Stimulated activated CD8-positive, alpha-beta memory T cell treated with anti-CD3 and anti-CD28 coated beads, Interleukin-2, amount 100 ng/mL, for 48 hours (primary cell): Measurements from ENCODE around the gene DDT.
A peak's percentile ranks its signal among the peaks of the same experiment; 100 is the strongest.
"Not testable (repeated sequence)": the region's sequence is repeated elsewhere in the genome, so short reads cannot be mapped to it uniquely, and the experiment has no call there.

Experiments
- DNase-seq, 2 donors: peaks; one replicate each; pipeline ENCODE4 v3.0.0-alpha.2; 2020; ENCODE audit warnings: low read depth in 2 of 2

DDT gene

DNA sequence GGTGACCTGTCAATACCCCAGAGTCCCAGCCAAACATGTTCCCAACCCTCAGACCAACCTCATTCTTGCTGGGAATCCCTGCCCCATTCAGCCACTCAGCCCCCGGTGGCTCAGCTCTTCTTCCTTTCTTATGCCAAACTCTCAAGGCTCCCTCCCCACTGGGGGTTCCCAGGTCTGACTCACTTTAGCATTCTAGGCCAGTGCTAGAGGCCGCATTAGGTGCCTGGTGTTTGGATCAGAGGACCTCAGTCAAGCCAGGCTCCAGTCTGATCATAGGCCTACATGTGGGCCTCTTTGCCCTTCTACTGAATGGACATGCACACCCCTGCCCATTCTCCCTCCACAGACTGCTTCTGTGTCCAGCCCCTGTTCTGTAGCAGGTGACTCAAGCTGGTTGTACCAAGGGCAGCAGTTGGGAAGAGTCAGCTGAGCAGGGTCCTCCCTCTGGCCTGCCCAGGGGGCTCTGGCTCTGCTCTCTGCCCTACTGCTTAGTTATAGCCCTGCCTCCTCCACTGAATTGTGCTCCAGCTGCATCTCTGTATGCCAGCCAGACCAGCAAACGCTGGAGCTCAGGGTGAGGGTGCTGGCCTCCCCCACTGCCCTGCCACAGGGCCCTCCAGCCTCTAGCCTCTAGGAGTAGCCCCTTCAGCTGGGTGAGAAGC lies 15.5 kb upstream of the DDT start:
- not testable (repeated sequence) for DNase-seq

DNA sequence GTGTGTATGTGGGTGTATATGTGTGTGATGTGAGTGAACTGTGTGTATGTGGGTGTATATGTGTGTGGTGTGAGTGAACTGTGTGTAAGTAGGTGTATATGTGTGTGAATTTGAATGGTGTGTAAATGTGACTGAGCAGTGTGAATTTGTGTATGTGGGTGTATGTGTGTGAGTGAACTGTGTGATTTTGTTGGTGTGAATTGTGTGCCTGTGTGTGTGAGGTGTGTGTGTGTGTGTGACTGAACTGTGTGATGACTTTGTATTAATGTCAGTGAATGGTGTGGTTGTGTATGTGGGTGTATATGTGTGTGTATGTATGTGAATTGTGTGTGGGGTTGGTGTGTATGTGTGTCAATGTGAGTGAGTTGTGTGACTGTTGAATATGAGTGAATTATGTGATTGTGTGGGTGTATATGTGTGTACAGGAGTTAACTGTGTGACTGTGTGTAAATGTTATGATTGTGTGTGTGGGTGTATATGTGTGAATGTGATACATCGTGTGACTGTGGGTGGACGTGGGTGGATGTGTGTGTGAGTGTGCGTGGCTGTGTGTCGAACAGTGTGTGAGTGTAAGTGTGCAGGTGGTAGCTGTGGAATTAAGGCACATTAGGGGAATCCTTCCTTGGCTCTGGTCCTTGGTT lies 12.4 kb upstream of the DDT start:
- not testable (repeated sequence) for DNase-seq

DNA sequence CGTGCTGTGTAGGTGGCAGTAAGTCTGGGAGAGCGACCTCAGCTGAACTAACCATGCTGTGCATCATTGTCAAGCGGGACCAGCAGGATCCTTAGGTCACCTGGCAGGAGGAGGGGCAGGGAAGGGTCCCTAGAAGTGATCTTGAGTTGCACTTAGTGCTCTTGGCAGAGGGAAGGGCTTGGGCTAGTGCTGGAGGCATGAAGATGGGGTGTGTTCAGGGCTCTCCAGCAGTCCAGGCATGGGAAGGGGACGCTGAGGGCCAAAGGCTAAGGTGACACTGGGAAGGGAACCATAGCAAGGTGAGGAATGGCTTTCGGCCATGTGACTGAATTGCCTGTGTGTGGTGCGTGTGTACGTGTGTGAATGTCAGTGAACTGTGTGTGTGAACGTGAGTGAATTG lies 11.8 kb upstream of the DDT start:
- DNase-seq: not testable (repeated sequence)

DNA sequence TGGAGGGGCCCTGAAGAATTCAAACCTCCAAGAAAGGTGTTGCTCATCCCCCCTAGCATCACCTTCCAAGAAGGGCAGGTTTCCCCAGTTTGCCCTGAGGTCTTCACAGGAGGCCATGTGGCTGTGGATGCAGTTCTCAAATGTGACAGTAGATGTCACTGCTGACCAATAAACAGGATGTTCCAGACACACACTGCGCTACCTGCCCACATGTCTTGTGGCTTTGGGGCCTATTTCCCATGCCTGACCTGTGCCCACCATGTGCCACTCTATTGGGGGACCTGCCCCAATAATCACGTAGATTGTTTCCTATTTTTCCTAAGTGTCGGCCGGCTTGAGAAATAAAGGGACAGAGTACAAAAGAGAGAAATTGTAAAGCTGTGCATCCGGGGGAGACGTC lies 10.2 kb upstream of the DDT start:
- no peak for DNase-seq

DNA sequence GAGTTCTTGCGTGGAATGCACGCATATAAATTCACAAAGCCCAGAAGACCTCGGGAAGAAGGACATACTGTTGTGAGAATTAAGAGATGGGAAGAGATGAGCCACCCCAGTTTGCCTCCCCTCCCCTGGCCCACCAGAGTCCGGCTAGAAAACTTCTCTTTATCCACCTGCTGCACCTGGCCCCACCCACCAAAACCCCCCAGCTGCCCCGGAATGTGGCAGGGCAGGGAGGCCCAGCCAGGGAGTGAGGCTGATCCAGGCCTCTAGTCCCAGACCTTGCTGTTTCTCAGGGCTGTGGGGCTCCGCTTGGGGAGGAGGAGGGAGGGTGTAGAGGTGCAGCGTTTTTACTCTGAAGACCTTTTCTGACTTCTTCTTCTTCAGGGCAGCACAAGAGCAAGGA lies 6.3 kb upstream of the DDT start:
- DNase-seq: not testable (repeated sequence)

DNA sequence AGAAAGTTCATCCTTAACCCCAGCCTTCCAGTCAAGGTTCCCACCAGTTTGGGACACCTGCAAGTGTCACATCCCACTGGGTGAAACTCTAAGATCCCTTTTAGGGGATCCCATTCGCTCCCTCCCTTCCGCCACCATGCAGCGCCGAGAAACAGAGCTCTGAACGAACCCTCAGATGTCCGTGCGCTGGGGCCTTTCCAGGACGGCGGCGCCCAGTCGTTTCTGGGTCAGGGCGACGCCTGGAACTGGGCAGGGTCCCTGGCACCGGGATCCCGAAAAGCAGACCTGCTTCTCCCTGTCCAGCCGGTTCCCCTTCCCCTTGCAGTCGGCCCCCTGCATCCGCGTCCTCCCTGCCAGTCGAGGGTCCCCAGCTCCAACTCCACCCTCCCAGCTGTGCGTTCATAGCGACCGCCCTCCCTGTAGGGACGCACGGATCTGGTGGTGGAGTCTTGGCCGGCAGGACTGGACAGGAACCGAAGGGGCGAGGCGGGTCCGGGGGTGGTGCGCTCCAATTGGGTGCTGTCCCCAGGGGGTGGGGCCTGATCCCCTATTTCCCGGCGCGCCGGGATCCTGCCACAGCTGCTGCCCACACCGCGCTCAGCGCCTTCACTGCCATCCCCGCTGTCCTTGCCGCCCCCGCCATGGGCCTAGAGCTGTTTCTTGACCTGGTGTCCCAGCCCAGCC lies 5.5 kb upstream of the DDT start, which contains the start of gene GSTT2:
Gene GSTT2, plus strand, starts transcription at position 578 of the 684 bp plus-strand sequence.
- DNase-seq: not testable (repeated sequence)

DNA sequence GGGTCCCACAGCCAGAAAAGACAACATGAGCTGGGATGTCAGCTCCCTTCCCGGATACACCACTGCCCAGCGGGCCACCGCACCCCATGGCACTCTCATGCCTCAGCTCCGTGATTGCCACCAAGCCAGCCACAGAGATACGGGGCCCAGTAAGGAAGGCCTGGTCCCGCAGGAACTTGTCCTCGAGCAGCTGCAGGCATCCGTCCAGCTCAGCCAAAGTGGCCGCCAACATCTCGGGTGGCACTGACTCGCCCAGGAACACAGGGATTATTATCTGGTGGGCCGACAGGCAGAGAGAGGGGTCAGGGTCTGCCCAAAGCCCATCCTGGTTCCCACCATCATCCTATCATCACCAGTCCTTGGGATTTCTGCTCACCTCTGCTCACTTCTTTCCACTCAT lies 3.1 kb upstream of the DDT start:
- not testable (repeated sequence) for DNase-seq

DNA sequence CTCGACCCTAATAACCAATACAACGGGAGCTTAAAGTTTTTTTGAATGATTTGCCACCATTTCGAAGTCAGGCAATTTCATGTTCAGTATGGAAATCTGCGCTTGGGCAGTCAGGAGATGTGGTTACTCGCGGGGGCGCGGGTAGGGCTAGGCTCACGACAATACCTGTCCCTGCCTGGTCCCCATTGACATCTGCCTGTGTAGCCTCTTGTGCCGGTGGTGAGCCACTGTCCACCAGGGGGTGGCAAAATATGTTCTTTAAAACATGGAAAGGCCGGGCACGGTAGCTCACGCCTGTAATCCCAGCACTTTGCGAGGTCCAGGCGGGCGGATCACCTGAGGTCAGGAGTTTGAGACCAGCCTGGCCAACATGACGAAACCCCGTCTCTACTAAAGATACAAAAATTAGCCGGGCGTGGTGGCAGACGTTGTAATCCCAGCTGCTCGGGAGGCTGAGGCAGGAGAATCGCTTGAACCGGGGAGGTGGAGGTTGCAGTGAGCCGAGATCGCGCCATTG lies 653 bp upstream of the DDT start:
- not testable (repeated sequence) for DNase-seq

DNA sequence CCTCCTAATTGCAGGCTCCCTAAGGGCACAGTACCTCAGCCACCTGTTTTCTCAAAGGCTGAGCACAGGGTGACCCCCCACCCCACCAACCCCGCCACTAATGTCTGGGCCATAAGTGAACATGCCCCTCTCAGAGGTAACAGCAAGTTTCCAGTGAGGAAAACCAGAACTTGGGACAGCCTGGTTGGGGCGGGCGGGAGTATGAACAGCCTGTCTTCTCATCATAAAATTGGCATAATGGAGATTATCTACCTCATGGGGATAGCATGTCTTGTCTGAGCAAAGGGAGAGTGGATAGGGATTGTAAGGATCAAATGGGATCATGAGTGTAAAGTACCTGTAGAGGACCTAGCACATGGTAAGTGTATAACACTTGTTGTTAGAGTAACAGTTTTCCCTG lies 2.3 kb downstream of the DDT start:
- DNase-seq: not testable (repeated sequence)

DNA sequence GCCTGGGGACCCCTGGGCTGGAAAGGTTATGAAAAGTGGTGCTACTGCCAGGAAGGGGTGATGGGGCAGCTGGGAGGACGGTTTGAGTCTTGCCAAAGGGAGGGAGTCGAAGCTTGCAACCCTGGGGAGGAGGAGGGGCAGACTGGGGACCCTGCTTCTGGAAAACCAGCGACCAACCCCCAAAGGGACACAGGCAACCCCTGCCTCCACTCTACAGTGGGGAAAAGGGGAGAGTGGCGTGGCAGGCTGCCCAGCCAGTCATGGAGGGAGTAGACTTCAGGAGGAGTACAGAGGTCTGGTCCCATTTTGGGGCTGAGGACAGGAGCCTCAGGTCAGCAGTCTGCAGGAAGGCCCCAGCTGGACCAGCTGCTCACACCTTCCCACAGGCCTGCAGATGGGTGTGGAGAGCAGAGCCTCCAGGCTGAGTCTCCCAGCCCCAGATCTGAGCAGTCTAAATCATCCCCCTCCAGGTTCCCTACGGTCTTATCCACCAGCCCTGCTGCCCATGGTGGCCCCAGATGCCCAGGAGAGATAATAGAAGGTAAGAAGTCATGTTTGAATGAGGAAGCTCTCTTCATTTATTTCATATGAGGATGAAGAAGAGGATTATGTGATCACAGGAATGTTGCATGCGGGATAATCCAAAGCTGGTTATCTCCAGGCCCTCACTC lies 3.3 kb downstream of the DDT start:
- DNase-seq: no peak

DNA sequence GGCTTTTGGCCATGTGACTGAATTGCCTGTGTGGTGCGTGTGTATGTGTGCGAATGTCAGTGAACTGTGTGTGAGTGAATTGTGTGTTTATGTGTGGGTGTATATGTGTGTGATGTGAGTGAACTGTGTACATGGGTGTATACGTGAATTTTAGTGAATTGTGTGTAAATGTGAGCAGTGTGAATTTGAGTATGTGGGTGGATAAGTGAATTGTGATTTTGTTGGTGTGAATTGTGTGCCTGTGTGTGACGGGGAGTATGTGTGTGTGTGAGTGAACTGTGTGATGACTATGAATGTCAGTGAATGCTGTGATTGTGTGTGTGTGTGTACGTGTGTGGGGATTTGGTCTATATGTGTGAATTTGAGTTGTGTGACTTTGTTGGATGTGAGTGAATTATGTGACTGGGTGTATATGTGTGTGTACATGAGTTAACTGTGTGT lies 4.0 kb downstream of the DDT start:
- DNase-seq: no peak

DNA sequence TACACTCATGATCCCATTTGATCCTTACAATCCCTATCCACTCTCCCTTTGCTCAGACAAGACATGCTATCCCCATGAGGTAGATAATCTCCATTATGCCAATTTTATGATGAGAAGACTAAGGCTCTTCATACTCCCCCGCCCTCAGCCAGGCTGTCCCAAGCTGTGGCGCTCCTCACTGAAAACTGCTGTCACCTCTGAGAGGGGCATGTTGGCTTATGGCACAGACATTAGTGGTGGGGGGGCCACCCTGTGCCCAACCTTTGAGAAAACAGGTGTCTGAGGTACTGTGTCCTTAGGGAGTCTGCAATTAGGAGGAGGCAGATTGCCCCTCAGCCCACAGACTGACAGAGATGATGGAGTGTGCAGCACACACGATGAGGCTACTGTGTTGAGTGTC lies 5.2 kb downstream of the DDT start:
- no peak for DNase-seq

DNA sequence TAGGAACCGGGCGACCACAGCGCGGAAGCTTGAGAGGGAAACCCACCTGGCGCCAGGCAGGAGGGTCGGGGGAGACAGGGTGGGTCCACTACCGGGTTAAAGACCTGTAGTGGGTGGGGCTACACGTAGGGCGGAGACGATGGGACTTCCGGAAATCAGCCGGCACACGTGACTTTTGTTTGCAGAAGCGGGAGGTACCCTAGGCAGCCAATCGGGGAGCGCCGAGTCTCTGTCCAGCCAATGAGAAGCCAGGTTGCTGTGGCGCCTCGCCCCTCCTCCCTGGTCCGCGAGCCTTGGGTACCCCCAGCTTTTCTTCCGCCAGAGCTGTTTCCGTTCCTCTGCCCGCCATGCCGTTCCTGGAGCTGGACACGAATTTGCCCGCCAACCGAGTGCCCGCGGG lies 7.7 kb downstream of the DDT start, which contains the start of gene DDTL:
Gene DDTL, plus strand, starts transcription at position 321 of the 400 bp plus-strand sequence. Its CDS starts 27 bp downstream, at position 348.
- DNase-seq: not testable (repeated sequence)

DNA sequence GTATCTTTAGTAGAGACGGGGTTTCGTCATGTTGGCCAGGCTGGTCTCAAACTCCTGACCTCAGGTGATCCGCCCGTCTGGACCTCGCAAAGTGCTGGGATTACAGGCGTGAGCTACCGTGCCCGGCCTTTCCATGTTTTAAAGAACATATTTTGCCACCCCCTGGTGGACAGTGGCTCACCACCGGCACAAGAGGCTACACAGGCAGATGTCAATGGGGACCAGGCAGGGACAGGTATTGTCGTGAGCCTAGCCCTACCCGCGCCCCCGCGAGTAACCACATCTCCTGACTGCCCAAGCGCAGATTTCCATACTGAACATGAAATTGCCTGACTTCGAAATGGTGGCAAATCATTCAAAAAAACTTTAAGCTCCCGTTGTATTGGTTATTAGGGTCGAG lies 8.1 kb downstream of the DDT start:
- not testable (repeated sequence) for DNase-seq

DNA sequence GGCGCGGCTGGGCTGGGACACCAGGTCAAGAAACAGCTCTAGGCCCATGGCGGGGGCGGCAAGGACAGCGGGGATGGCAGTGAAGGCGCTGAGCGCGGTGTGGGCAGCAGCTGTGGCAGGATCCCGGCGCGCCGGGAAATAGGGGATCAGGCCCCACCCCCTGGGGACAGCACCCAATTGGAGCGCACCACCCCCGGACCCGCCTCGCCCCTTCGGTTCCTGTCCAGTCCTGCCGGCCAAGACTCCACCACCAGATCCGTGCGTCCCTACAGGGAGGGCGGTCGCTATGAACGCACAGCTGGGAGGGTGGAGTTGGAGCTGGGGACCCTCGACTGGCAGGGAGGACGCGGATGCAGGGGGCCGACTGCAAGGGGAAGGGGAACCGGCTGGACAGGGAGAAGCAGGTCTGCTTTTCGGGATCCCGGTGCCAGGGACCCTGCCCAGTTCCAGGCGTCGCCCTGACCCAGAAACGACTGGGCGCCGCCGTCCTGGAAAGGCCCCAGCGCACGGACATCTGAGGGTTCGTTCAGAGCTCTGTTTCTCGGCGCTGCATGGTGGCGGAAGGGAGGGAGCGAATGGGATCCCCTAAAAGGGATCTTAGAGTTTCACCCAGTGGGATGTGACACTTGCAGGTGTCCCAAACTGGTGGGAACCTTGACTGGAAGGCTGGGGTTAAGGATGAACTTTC lies 13.0 kb downstream of the DDT start, which contains the start of gene GSTT2B:
Gene GSTT2B, minus strand, starts transcription at position 112 of the 688 bp plus-strand sequence. Its CDS starts 64 bp downstream, at position 48.
- not testable (repeated sequence) for DNase-seq

DNA sequence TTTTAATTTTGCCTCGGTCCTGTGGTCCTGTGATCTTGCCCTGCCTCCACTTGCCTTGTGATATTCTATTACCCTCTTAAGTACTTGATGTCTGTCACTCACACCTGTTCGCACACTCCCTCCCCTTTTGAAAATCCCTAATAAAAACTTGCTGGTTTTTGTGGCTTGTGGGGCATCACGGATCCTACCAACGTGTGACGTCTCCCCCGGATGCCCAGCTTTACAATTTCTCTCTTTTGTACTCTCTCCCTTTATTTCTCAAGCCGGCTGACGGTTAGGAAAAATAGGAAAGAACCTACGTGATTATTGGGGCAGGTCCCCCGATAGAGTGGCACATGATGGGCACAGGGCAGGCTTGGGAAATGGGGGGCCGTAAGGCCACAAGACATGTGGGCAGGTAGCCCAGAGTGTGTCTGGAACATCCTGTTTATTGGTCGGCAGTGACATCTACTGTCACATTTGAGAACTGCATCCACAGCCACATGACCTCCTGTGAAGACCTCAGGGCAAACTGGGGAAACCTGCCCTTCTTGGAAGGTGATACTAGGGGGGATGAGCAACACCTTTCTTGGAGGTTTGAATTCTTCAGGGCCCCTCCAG lies 17.8 kb downstream of the DDT start:
- DNase-seq: peak; percentile 32 to 73

DNA sequence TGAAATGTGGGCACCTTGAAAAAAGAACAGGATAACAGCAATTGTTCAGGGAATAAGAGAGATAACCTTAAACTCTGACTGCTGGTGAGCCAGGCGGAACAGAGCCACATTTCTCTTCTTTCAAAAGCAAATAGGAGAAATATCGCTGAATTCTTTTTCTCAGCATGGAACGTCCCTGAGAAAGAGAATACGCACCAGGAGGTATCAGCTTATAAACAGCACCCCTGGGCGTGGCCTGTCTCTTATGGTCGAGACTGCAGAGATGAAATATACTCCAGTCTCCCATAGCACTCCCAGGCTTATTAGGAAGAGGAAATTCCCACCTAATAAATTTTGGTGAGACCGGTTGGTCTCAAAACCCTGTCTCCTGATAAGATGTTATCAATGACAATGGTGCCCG lies 18.4 kb downstream of the DDT start:
- DNase-seq: not testable (repeated sequence)

DNA sequence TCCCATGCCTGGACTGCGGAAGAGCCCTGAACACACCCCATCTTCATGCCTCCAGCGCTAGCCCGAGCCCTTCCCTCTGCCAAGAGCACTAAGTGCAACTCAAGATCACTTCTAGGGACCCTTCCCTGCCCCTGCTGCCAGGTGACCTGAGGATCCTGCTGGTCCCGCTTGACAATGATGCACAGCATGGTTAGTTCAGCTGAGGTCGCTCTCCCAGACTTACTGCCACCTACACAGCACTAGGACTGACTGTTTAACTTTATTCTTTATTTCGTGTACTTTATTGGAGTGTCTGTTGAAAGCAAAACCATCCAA lies 19.3 kb downstream of the DDT start:
- not testable (repeated sequence) for DNase-seq

DNA sequence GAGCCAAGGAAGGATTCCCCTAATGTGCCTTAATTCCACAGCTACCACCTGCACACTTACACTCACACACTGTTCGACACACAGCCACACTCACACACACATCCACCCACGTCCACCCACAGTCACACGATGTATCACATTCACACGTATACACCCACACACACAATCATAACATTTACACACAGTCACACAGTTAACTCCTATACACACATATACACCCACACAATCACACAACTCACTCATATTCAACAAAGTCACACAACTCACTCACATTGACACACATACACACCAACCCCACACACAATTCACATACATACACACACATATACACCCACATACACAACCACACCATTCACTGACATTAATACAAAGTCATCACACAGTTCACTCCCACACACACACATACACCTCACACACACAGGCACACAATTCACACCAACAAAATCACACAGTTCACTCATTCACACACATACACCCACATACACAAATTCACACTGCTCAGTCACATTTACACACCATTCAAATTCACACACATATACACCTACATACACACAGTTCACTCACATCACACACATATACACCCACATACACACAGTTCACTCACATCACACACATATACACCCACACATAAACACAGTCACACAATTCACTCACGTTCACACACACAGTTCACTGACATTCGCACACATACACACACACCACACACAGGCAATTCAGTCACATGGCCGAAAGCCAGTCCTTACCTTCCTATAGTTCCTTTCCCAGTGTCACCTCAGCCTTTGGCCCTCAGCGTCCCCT lies 19.8 kb downstream of the DDT start:
- DNase-seq: not testable (repeated sequence)

DNA sequence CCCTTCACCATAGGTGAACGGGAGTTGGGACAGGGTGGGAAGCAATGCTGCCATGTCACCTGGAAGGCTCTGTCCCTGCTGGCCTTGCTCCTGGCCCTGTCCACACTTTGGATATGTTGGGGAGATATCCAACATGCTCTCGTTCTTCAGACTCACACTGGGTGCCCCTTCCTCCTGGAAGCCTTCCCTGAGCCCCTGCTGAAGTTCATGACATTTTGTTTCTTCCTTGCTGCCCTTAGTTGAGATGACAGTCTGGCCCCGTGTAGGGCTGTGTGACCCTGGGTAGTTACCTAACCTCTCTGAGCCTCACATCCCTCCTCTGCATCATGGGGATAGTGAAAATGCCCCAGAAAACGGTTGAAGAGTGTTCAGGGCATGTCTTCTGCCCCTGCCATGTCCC lies 20.8 kb downstream of the DDT start:
- not testable (repeated sequence) for DNase-seq
